Smooth muscle cell of the coronary artery (primary cell): Measurements from ENCODE around the gene ULBP2. TPM values are rescaled to one million over a fixed set of nuclear protein-coding genes. Genes with fewer than 3 reads are reported as not detected.

Experiments used
- total RNA-seq: library from RNA; depleted of rRNA; stranded (reverse); fragments of >200 nt; gene quantifications from 2 replicates; pipeline ENCODE4 v1.2.3, GENCODE V29; 2014; ENCODE audit warnings: low replicate concordance

The ULBP2 gene, protein sequence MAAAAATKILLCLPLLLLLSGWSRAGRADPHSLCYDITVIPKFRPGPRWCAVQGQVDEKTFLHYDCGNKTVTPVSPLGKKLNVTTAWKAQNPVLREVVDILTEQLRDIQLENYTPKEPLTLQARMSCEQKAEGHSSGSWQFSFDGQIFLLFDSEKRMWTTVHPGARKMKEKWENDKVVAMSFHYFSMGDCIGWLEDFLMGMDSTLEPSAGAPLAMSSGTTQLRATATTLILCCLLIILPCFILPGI
- 1.9 and 7.7 TPM in 2 replicates for total RNA-seq

DNA sequence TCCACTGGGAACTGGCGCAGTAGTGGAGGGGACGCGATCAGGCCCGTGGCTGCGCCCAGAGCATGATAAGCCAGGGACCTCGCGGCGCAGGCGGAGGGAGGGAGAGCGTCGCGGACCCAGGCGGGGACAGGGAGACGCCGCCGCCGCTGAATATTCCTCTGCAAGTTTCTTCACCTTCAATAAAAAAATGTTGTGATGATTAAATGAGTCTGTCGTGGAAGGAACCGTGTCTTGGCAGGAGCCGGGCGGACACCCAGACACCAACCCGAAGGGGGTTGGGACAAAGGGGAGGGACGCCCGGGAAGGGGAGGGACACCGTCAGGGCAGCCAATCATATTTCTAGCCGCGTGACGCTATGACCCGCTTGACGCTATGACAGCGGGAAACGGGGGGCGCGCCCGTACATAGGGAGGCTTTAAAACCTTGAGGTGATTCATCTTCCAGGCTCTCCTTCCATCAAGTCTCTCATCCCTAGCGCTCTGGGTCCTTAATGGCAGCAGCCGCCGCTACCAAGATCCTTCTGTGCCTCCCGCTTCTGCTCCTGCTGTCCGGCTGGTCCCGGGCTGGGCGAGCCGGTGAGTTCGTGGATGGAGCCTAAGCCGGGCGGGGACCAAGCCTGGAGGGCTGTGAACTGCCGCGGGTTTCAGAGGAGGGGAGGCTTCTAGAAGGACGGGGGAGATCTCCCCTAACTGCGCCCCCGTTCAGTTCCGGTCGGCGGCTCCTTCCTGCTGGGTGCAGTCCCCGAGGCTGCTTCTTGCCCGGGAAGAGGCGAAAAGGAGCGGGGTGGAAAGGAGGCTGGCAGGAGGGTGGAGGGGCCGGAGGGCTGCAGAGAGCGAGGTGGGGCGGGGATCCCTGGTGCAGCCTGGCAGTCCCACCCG lies at the start of gene ULBP2:
Gene ULBP2, plus strand, starts transcription at position 432 of the 878 bp plus-strand sequence. Its CDS starts 59 bp downstream, at position 491.

GRCh38 chr6:149897855-149898744 lies 43.7 kb upstream of the ULBP2 start, which contains the start of gene RAET1E:
TSS of gene RAET1E (minus strand) at chr6:149898113. CDS start at chr6:149890901, 7,212 bp downstream.

GRCh38 chr6:149922642-149923326 lies 19.0 kb upstream of the ULBP2 start, which contains the start of gene RAET1G:
TSS of gene RAET1G (minus strand) at chr6:149923121. CDS start at chr6:149923010, 111 bp downstream.

DNA sequence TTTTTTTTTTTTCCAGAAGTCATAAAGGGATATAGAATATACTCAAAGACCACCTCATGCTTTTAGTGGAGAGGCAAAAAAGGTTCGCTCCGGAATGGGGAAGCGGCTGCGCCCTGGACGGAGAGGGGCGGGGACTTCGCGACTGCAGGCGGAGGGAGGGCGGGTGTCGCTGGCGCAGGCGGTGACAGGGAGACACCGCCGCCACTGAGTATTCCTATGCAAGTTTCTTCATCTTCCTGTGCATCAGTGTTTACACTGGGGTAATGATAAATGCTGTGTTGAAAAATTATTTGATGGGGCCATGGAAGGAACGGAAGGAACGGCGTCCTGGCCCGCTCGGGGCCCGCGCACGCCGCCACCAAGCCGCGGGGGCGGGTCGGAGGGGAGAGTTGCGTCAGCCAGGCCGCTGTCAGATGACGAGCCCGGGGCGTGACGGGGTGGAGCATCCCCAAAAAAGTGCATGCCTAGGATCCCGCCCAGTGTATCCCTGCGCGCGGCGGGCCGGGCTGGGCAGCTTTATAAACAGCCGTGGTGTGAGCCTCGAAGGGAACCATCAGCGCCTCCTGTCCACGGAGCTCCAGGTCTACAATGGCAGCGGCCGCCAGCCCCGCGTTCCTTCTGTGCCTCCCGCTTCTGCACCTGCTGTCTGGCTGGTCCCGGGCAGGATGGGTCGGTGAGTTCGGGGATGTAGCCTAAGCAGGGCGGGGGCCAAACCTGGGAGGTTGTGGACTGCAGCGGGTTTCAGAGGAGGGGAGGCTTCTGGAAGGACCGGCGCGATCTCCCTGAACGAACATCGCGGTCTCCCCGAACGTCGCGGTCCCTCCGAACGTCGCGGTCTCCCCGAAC lies 21.9 kb downstream of the ULBP2 start, which contains the start of gene ULBP1:
Gene ULBP1, plus strand, starts transcription at position 482 of the 846 bp plus-strand sequence. Its CDS starts 107 bp downstream, at position 589.

Other genes with a start within 250 kb of the ULBP2 start
- gene LATS1, start 223.9 kb upstream of the ULBP2 start, total RNA-seq, result 2.9 and 5.0 TPM in 2 replicates
- 11.3 and 17.8 TPM in 2 replicates for gene NUP43, start 195.5 kb upstream of the ULBP2 start, total RNA-seq
- 104 and 114 TPM in 2 replicates for gene PCMT1, start 192.3 kb upstream of the ULBP2 start, total RNA-seq
- gene LRP11, start 77.7 kb upstream of the ULBP2 start, total RNA-seq, result 28.8 and 44.4 TPM in 2 replicates
- 0.15 and 0.47 TPM in 2 replicates for gene RAET1E, start 43.9 kb upstream of the ULBP2 start, total RNA-seq
- 0.23 and 3.3 TPM in 2 replicates for gene RAET1G, start 18.9 kb upstream of the ULBP2 start, total RNA-seq
- 0.30 TPM in 1 of 2 replicates, not detected in the other for gene ULBP1, start 21.9 kb downstream of the ULBP2 start, total RNA-seq
- not detected in 2 replicates for gene RAET1L, start 83.5 kb downstream of the ULBP2 start, total RNA-seq
- 5.0 and 5.2 TPM in 2 replicates for gene ULBP3, start 127.1 kb downstream of the ULBP2 start, total RNA-seq
- gene PPP1R14C, start 201.0 kb downstream of the ULBP2 start, total RNA-seq, result 0.90 and 3.2 TPM in 2 replicates